GM21529 (cell line): Measurements from ENCODE around the gene FRMD8.

Experiments used
- ATAC-seq: cut with Tn5 transposase; IDR thresholded peaks from one replicate; pipeline ENCODE4 v1.9.1; 2021; ENCODE audit not compliant: unreplicated experiment

Gene FRMD8

GRCh38 chr11:65392899-65393298 is 6.5 kb downstream of the FRMD8 start:
- ATAC-seq: no peak

- ATAC-seq: no peak
These were observed 7.2 kb downstream of the FRMD8 start for GRCh38 chr11:65393513-65394079.

GRCh38 chr11:65394125-65394536 is 7.7 kb downstream of the FRMD8 start:
- ATAC-seq: no peak

- no peak for ATAC-seq
These were observed 9.6 kb downstream of the FRMD8 start for GRCh38 chr11:65395961-65396530.

- ATAC-seq: no peak
These were observed 10.6 kb downstream of the FRMD8 start for GRCh38 chr11:65396769-65397745.

GRCh38 chr11:65398362-65398910 is 12.0 kb downstream of the FRMD8 start:
- no peak for ATAC-seq

- ATAC-seq: no peak
These were observed 12.8 kb downstream of the FRMD8 start for GRCh38 chr11:65399249-65399648.

- ATAC-seq: no peak
These were observed 13.4 kb downstream of the FRMD8 start for GRCh38 chr11:65399845-65400244.

- no peak for ATAC-seq
These were observed 14.1 kb downstream of the FRMD8 start for GRCh38 chr11:65400307-65401072.

- ATAC-seq: no peak
These were observed 14.8 kb downstream of the FRMD8 start for GRCh38 chr11:65401073-65401802.

- no peak for ATAC-seq
These were observed 15.4 kb downstream of the FRMD8 start for GRCh38 chr11:65401803-65402248.

- ATAC-seq: no peak
These were observed 16.4 kb downstream of the FRMD8 start for GRCh38 chr11:65402790-65403189.

- peak; percentile 40 for ATAC-seq
These were observed 17.2 kb downstream of the FRMD8 start for GRCh38 chr11:65403607-65404121.

GRCh38 chr11:65404210-65404609 is 17.8 kb downstream of the FRMD8 start:
- ATAC-seq: no peak

- no peak for ATAC-seq
These were observed 18.4 kb downstream of the FRMD8 start for GRCh38 chr11:65404638-65405339.

- no peak for ATAC-seq
These were observed 24.7 kb downstream of the FRMD8 start for GRCh38 chr11:65410936-65411680.

- no peak for ATAC-seq
These were observed 25.2 kb downstream of the FRMD8 start for GRCh38 chr11:65411681-65412070.

- ATAC-seq: no peak
These were observed 26.0 kb downstream of the FRMD8 start for GRCh38 chr11:65412271-65413076.
